Nephron (organoid): ENCODE data around the gene F5.
"Not testable (repeated sequence)": the region's sequence is repeated elsewhere in the genome, so short reads cannot be mapped to it uniquely, and the experiment has no call there.

Experiments used
- H3K27ac Mint-ChIP-seq, 3 experiments: 2 replicates each; pipeline ENCODE4 v1.8.0; 2020; ENCODE audit warnings: mixed read lengths in 3 of 3, mild to moderate bottlenecking in 2 of 3, moderate library complexity in 1 of 3
- H3K27me3 Mint-ChIP-seq: 2 replicates; pipeline ENCODE4 v1.8.0; 2021; ENCODE audit warnings: low read depth, mild to moderate bottlenecking, moderate library complexity, mixed read lengths
- H3K36me3 Mint-ChIP-seq: 2 replicates; pipeline ENCODE4 v1.8.0; 2020; ENCODE audit warnings: low read depth, mixed read lengths
- H3K4me1 Mint-ChIP-seq: 2 replicates; pipeline ENCODE4 v1.8.0; 2020; ENCODE audit warnings: mixed read lengths
- H3K4me3 Mint-ChIP-seq, 3 experiments: 2 replicates each; pipeline ENCODE4 v1.8.0; 2020; ENCODE audit warnings: mild to moderate bottlenecking in 3 of 3, mixed read lengths in 3 of 3, moderate library complexity in 2 of 3
- H3K9me3 Mint-ChIP-seq: 2 replicates; pipeline ENCODE4 v1.8.0; 2020; ENCODE audit warnings: mixed read lengths
- TF ChIP-seq, protein P1 (sequence below), 3 experiments: fragments of 200-600 bp; sonication (generic); IDR thresholded peaks; one replicate each; pipeline ENCODE4 v1.5.0; 2021; ENCODE audit warnings: antibody characterized with exemption in 3 of 3; ENCODE audit not compliant: unreplicated experiment in 3 of 3

The F5 gene

DNA sequence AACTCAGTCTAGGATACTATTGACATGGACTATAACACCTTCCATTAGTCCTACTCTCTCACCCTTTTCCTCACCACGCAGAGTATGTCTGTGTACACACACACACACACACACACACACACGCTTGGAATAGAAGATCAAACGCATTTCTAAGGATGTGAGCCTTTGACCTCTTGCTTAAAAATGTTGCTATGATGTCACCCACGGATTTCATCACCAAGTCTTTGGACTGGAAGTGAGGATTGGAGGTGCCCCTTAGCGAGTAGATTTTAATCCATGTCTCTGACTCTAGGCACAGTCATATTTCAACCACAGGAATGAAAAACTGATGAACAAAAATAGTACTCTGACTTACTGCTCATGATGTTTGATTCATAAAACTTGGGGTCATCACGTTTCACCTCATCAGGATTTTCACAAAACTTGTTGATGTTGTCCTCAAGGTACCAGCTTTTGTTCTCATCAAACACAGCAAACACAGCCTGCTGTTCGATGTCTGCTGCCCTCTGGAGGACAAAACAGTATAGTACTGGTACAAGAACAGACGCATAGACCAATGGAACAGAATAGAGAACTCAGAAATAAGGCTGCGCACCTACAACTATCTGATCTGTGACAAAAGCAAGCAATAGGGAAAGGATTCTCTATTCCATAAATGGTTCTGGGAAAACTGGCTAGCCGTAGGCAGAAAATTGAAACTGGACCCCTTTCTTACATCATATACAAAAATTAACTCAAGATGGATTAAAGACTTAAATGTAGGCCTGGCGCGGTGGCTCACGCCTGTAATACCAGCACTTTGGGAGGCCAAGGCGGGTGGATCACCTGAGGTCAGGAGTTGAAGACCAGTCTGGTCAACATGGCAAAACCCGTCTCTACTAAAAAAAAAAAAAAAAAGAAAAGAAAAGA is 39.9 kb downstream of the F5 start:
- TF ChIP-seq, protein P1, sequence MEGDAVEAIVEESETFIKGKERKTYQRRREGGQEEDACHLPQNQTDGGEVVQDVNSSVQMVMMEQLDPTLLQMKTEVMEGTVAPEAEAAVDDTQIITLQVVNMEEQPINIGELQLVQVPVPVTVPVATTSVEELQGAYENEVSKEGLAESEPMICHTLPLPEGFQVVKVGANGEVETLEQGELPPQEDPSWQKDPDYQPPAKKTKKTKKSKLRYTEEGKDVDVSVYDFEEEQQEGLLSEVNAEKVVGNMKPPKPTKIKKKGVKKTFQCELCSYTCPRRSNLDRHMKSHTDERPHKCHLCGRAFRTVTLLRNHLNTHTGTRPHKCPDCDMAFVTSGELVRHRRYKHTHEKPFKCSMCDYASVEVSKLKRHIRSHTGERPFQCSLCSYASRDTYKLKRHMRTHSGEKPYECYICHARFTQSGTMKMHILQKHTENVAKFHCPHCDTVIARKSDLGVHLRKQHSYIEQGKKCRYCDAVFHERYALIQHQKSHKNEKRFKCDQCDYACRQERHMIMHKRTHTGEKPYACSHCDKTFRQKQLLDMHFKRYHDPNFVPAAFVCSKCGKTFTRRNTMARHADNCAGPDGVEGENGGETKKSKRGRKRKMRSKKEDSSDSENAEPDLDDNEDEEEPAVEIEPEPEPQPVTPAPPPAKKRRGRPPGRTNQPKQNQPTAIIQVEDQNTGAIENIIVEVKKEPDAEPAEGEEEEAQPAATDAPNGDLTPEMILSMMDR (IDR thresholded peaks at IDR 0.05; ENCODE audit: unreplicated experiment in 3 of 3), result peak; percentile 80 to 82 (median 80)
- Mint-ChIP-seq H3K9me3 (no peaks in the 10 kb centered on the region), H3K4me1 (no peaks in the 10 kb centered on the region), H3K4me3 (no peak overlapping the region), H3K36me3 (no peaks in the 10 kb centered on the region), H3K27ac (no peak overlapping the region), H3K27me3 (peaks cover 7% of the 10 kb centered on the region)

- H3K27me3 Mint-ChIP-seq, result peaks cover 7% of the 10 kb centered on the region
- H3K27ac Mint-ChIP-seq, result no peak overlapping the region
- H3K4me3 Mint-ChIP-seq, result no peak overlapping the region
- no peaks in the 10 kb centered on the region for H3K9me3 Mint-ChIP-seq
- no peaks in the 10 kb centered on the region for H3K36me3 Mint-ChIP-seq
- no peaks in the 10 kb centered on the region for H3K4me1 Mint-ChIP-seq
- TF ChIP-seq, protein P1 (IDR thresholded peaks at IDR 0.05; ENCODE audit: unreplicated experiment in 3 of 3), result no peak
Observed at GRCh38 chr1:169545472-169545871, 40.8 kb downstream of the F5 start.

- Mint-ChIP-seq H3K36me3 (no peaks in the 10 kb centered on the region), H3K4me1 (no peaks in the 10 kb centered on the region), H3K27me3 (no peaks in the 10 kb centered on the region), H3K27ac (no peak overlapping the region), H3K4me3 (no peak overlapping the region), H3K9me3 (no peaks in the 10 kb centered on the region)
- TF ChIP-seq, protein P1 (IDR thresholded peaks at IDR 0.05; ENCODE audit: unreplicated experiment in 3 of 3), result no peak
Observed at GRCh38 chr1:169538998-169539871, 47.0 kb downstream of the F5 start.

GRCh38 chr1:169534653-169535052 is 51.6 kb downstream of the F5 start:
- no peak overlapping the region for H3K4me3 Mint-ChIP-seq
- H3K4me1 Mint-ChIP-seq, result peaks cover under 1% of the 10 kb centered on the region
- H3K27ac Mint-ChIP-seq, result no peak overlapping the region
- peaks cover 5% of the 10 kb centered on the region for H3K27me3 Mint-ChIP-seq
- H3K9me3 Mint-ChIP-seq, result no peaks in the 10 kb centered on the region
- no peaks in the 10 kb centered on the region for H3K36me3 Mint-ChIP-seq
- TF ChIP-seq, protein P1 (IDR thresholded peaks at IDR 0.05; ENCODE audit: unreplicated experiment in 3 of 3), result no peak

- not testable (repeated sequence) for H3K4me3 Mint-ChIP-seq, H3K9me3 Mint-ChIP-seq, H3K27me3 Mint-ChIP-seq, H3K36me3 Mint-ChIP-seq, H3K27ac Mint-ChIP-seq
- H3K4me1 Mint-ChIP-seq, result peaks cover 10% of the 10 kb centered on the region
Observed at GRCh38 chr1:169533528-169534190, 52.6 kb downstream of the F5 start.

DNA sequence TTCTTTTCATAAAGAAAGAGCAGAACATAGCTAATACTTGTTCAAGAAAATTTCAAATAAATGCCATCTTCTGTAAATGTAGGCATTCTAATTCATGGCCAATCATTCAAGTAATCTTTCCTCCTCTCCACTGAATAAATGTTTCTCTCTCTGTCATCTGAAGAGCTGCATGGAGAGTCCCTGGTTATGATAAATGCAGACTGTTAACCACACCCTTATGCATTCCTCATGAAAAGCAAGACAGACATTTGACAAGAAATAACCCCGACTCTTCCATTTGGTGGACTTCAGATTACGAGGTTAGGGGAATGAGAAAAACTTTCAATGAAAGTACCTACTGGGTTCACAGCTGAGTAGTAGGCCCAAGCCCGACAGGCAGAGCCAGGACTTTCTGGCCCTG is 55.8 kb downstream of the F5 start:
- H3K27ac Mint-ChIP-seq, result no peak overlapping the region
- TF ChIP-seq, protein P1 (IDR thresholded peaks at IDR 0.05; ENCODE audit: unreplicated experiment in 3 of 3), result no peak
- peaks cover 11% of the 10 kb centered on the region for H3K4me1 Mint-ChIP-seq
- no peaks in the 10 kb centered on the region for H3K36me3 Mint-ChIP-seq
- H3K9me3 Mint-ChIP-seq, result no peaks in the 10 kb centered on the region
- H3K27me3 Mint-ChIP-seq, result peaks cover 5% of the 10 kb centered on the region
- H3K4me3 Mint-ChIP-seq, result no peak overlapping the region
